GM18873 (cell line): ENCODE data around the gene LRIG1.

Experiments used
- ATAC-seq: cut with Tn5 transposase; IDR thresholded peaks from one replicate; pipeline ENCODE4 v1.9.1; 2021; ENCODE audit warnings: mild to moderate bottlenecking, moderate library complexity, moderate number of reproducible peaks; ENCODE audit not compliant: unreplicated experiment, low FRiP score

The LRIG1 gene

GRCh38 chr3:66507423-66508260 lies 6.8 kb upstream of the LRIG1 start:
- no peak for ATAC-seq

- ATAC-seq, result no peak
Measured at GRCh38 chr3:66506154-66506553, 5.3 kb upstream of the LRIG1 start.

- ATAC-seq, result no peak
Measured at GRCh38 chr3:66504850-66505641, 4.2 kb upstream of the LRIG1 start.

GRCh38 chr3:66502981-66503380 lies 2.2 kb upstream of the LRIG1 start:
- no peak for ATAC-seq

GRCh38 chr3:66502245-66502874 lies 1.5 kb upstream of the LRIG1 start:
- ATAC-seq, result no peak

GRCh38 chr3:66501483-66502244 lies 842 bp upstream of the LRIG1 start:
- no peak for ATAC-seq

GRCh38 chr3:66499881-66500575 lies 794 bp downstream of the LRIG1 start:
- peak; percentile 3 for ATAC-seq

- ATAC-seq, result no peak
Measured at GRCh38 chr3:66498687-66499621, 1.9 kb downstream of the LRIG1 start.

GRCh38 chr3:66497985-66498671 lies 2.7 kb downstream of the LRIG1 start:
- no peak for ATAC-seq

GRCh38 chr3:66497288-66497984 lies 3.4 kb downstream of the LRIG1 start:
- ATAC-seq, result no peak

GRCh38 chr3:66496746-66497145 lies 4.1 kb downstream of the LRIG1 start:
- ATAC-seq, result no peak

- ATAC-seq, result no peak
Measured at GRCh38 chr3:66496301-66496700, 4.5 kb downstream of the LRIG1 start.

GRCh38 chr3:66495668-66496045 lies 5.2 kb downstream of the LRIG1 start:
- no peak for ATAC-seq

GRCh38 chr3:66494959-66495667 lies 5.7 kb downstream of the LRIG1 start:
- no peak for ATAC-seq

GRCh38 chr3:66493458-66494099 lies 7.2 kb downstream of the LRIG1 start:
- no peak for ATAC-seq

- no peak for ATAC-seq
Measured at GRCh38 chr3:66492672-66493071, 8.2 kb downstream of the LRIG1 start.

- no peak for ATAC-seq
Measured at GRCh38 chr3:66492071-66492470, 8.8 kb downstream of the LRIG1 start.
